GM13976 (cell line): ENCODE data around the gene ANKS1A.

Experiments used
- DNase-seq: peaks from one replicate; pipeline ENCODE4 v3.0.0; 2012; ENCODE audit warnings: low spot score
- in situ Hi-C: fragments of 300-500 bp; cut with MboI; formaldehyde crosslinking; loops from one replicate; pipeline ENCODE4 v1.12.0; 2022; ENCODE audit warnings: low sequenced_read_pairs, mixed read lengths, inconsistent platforms; ENCODE audit not compliant: unreplicated experiment
- TF ChIP-seq, protein P1 (sequence below): IDR thresholded peaks from 2 replicates; pipeline ENCODE4 v1.5.1; 2012; ENCODE audit warnings: borderline replicate concordance, mild to moderate bottlenecking; ENCODE audit not compliant: insufficient read depth; ENCODE audit errors: extremely low read depth, missing control alignments, control extremely low read depth

Gene ANKS1A

DNA sequence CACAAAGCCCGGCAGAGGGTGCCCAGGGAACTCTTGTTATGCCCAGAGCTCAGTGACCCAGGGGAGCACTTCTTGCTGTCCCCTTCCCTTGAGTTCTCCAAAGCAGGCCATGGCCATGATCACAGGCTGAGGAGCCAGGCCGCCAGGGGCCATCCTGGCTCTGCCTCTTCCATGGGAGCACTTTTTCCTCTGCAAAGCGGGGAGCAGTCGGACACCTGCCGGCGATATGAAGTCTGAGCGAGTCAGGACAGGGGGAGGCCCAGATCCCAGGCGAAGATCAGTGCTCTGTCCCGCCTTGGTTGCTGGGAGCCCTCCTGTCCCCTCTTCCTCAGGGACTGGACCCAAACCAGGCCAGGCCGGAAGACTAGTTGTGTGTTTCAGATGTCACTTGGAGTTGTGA, 184.2 kb downstream of the ANKS1A start:
- TF ChIP-seq, protein P1, sequence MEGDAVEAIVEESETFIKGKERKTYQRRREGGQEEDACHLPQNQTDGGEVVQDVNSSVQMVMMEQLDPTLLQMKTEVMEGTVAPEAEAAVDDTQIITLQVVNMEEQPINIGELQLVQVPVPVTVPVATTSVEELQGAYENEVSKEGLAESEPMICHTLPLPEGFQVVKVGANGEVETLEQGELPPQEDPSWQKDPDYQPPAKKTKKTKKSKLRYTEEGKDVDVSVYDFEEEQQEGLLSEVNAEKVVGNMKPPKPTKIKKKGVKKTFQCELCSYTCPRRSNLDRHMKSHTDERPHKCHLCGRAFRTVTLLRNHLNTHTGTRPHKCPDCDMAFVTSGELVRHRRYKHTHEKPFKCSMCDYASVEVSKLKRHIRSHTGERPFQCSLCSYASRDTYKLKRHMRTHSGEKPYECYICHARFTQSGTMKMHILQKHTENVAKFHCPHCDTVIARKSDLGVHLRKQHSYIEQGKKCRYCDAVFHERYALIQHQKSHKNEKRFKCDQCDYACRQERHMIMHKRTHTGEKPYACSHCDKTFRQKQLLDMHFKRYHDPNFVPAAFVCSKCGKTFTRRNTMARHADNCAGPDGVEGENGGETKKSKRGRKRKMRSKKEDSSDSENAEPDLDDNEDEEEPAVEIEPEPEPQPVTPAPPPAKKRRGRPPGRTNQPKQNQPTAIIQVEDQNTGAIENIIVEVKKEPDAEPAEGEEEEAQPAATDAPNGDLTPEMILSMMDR = no peak
- in situ Hi-C loops = no loop called here
- DNase-seq = no peak

DNA sequence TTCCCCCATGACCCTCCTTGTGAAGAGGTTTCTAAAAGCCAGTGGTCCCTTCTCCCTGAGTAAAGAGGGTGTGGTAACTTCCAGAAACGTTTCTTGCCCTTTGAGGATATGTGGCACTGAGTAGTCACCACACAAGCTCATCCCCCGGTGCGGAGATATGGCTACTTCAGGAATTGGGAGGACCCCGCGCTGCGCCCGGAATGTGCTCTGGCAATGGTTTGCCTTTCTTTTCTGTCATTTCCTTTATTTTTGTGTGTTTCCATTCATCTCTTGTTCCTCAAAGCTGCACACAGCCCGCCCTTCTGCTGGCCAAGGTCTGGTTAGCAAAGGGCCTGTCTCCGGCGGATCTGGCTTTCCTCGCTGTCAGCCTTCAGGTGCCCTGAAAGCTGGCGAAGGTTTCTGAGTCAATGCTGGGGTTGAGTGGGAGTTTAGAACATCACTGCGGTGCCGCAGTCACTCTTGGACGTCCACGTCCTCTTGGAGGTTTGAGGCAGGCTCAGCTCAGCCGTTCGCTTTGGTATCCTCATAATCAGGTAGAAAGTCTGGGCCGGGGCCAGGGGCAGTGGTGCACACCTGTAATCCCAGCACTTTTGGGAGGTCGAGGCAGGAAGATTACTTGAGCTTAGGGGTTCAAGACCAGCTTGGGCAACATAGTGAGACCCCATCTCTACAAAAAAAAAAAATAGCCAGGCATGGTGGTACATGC, 184.9 kb downstream of the ANKS1A start:
- TF ChIP-seq, protein P1 = no peak
- DNase-seq = no peak
- in situ Hi-C loops = no loop called here

DNA sequence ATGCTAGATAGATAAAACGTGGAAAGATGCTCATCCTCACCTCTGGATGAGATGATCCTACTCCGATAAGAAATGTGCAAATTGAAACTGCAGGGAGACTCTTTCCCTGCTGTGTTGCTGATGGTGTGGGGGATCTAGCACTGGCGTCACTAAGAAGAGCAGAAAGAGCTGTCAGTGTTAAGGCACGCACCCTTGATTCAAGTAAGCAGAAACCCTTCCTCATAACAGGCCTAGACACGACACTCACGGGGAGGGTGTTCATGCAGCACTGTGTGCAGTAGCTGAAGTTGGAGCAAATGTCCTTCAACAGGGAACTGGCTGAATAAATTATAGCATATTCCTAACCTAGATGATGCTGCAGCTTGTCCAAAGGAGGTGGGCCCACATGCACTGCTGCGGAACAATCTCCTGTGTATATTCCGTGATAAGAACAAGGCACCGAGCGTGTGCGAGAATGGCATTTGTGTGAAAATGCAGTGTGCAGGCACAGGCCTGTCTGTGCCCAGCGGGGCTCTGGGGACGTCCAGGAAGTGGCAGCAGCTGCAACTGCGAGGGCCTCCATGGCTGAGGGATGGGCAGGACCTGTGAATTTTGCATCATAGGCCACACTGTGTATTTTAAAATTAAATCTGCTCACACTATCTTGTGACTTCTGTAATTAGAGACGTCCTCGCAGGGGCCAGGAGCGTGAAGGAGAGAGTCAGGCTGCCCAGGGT, 188.1 kb downstream of the ANKS1A start:
- TF ChIP-seq, protein P1 = no peak
- in situ Hi-C loops = no loop called here
- no peak for DNase-seq

DNA sequence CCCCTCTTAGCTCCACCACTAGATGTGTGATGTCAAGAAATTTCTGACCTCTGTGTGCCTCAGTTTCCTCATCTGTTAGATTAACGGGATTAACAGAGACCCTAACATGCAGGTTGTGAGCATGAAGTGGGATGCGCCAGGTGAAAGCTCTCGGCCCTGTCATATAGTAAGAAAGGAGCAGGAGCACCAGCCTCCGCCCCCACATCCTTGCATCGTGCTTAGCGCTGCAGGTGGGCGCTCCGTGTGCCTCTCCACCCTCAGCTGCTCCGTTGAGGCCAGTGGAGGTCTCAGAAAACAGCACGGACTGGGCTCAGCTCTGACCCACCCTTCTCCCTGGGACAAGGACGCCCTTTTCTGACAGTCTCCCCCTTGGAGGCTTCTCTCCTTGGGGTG, 188.7 kb downstream of the ANKS1A start:
- DNase-seq = no peak
- TF ChIP-seq, protein P1 = no peak
- in situ Hi-C loops = no loop called here

DNA sequence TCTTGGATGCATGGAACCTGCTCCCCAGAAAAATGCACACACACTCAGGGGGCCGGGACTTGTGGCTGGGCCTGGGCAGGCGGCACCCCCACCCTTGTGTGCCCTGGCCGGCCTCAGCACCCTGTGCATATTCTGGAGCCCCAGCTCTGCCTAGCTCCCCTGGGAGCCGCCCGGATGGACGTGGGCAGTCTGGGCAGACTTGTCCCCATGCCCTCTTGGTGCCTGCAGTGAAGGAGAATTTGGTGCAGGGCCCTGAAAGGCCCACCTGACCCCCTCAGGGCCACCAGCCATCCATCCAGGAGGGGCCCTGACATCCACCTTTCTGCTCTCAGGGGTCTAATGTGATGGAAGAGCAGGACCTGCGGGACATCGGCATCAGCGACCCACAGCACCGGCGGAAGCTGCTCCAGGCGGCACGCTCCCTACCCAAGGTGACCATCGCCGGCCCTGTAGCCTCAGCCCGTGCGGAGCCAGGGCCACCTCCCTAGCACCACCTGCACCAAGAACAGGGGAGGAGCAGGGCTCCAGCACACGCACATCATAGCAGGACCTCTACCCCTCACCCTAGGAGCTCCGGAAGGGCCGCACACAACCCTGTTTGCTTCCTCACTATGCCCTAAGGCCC, 189.3 kb downstream of the ANKS1A start:
- in situ Hi-C loops = no loop called here
- TF ChIP-seq, protein P1 = no peak
- no peak for DNase-seq

DNA sequence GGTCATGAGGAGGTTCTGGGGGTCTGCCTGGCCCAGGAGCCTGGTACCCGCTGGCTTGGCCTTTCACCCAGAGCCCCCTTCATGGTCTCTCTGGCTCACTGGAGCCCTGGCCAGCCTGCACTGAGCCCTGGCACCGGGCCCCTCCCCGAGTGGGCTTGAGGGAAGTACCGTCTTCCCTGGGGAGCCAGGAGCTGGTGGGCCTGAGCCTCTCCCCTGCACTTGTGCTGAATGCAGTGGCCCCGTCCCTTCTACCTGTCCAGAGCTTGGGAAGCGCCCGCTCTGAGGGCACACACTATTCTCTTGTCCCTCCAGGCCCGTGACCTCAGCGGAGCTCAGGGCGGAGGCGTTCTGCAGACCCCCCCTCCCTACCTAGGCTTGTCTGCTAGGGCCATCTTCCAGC, 189.8 kb downstream of the ANKS1A start:
- DNase-seq = no peak
- TF ChIP-seq, protein P1 = no peak
- in situ Hi-C loops = no loop called here
